H9 (cell line): ENCODE results near the gene PIGL. TPM values are rescaled to one million over a fixed set of nuclear protein-coding genes. Genes with fewer than 3 reads are reported as not detected.

Source experiments
- DNase-seq: peaks from one replicate; pipeline ENCODE4 v3.0.0-alpha.2; 2017
- H2AFZ ChIP-seq: one replicate; pipeline ENCODE4 v1.6.1; 2013; ENCODE audit warnings: mild to moderate bottlenecking, low read length, control low read depth, moderate library complexity
- H2AK5ac ChIP-seq: 2 replicates; pipeline ENCODE4 v1.6.1; 2013; ENCODE audit warnings: low read length, control low read depth, mixed read lengths; ENCODE audit not compliant: insufficient read length
- H2BK120ac ChIP-seq: one replicate; pipeline ENCODE4 v1.6.1; 2013; ENCODE audit warnings: low read depth, mild to moderate bottlenecking, low read length, control low read depth, inconsistent platforms; ENCODE audit not compliant: poor library complexity, severe bottlenecking
- H2BK12ac ChIP-seq: 2 replicates; pipeline ENCODE4 v1.6.1; 2013; ENCODE audit warnings: low read length, control low read depth, mixed read lengths, low read depth; ENCODE audit not compliant: insufficient read length
- H2BK15ac ChIP-seq: 2 replicates; pipeline ENCODE4 v1.6.1; 2013; ENCODE audit warnings: low read depth, low read length, control low read depth
- H2BK20ac ChIP-seq: one replicate; pipeline ENCODE4 v1.6.1; 2013; ENCODE audit warnings: low read depth, mild to moderate bottlenecking, low read length, control low read depth, inconsistent platforms; ENCODE audit not compliant: poor library complexity, severe bottlenecking
- H2BK5ac ChIP-seq: 2 replicates; pipeline ENCODE4 v1.6.1; 2013; ENCODE audit warnings: low read length, control low read depth, mixed read lengths; ENCODE audit not compliant: insufficient read length
- H3K14ac ChIP-seq: 2 replicates; pipeline ENCODE4 v1.6.1; 2013; ENCODE audit warnings: low read length, control low read depth; ENCODE audit not compliant: insufficient read depth
- H3K18ac ChIP-seq: 2 replicates; pipeline ENCODE4 v1.6.1; 2013; ENCODE audit warnings: low read depth, mild to moderate bottlenecking, mixed read lengths, low read length, control low read depth; ENCODE audit not compliant: insufficient read length
- H3K23ac ChIP-seq: 2 replicates; pipeline ENCODE4 v1.6.1; 2013; ENCODE audit warnings: low read length, control low read depth, mixed read lengths, low read depth; ENCODE audit not compliant: insufficient read length
- H3K23me2 ChIP-seq: 2 replicates; pipeline ENCODE4 v1.6.1; 2013; ENCODE audit warnings: low read depth, mild to moderate bottlenecking, mixed read lengths, low read length, control low read depth; ENCODE audit not compliant: insufficient read length, poor library complexity, severe bottlenecking
- H3K27ac ChIP-seq: 2 replicates; pipeline ENCODE4 v1.5.1; 2013; ENCODE audit warnings: low read length, control low read depth, mixed read lengths, low read depth; ENCODE audit not compliant: insufficient read length
- H3K27me3 ChIP-seq: 2 replicates; pipeline ENCODE4 v1.6.1; 2013; ENCODE audit warnings: low read length, control low read depth, inconsistent platforms; ENCODE audit not compliant: insufficient read depth
- H3K4ac ChIP-seq: 2 replicates; pipeline ENCODE4 v1.6.1; 2013; ENCODE audit warnings: low read depth, mild to moderate bottlenecking, control low read depth, inconsistent platforms, low read length, moderate library complexity
- H3K4me1 ChIP-seq: 2 replicates; pipeline ENCODE4 v1.6.1; 2013; ENCODE audit warnings: low read length, control low read depth, inconsistent platforms; ENCODE audit not compliant: insufficient read depth
- H3K4me2 ChIP-seq: 2 replicates; pipeline ENCODE4 v1.6.1; 2013; ENCODE audit warnings: low read length, control low read depth, mixed read lengths; ENCODE audit not compliant: insufficient read length, insufficient read depth
- H3K56ac ChIP-seq: 2 replicates; pipeline ENCODE4 v1.6.1; 2013; ENCODE audit warnings: low read depth, mild to moderate bottlenecking, mixed read lengths, low read length, control low read depth; ENCODE audit not compliant: insufficient read length
- H3K79me1 ChIP-seq: 2 replicates; pipeline ENCODE4 v1.6.1; 2013; ENCODE audit warnings: low read depth, mild to moderate bottlenecking, moderate library complexity, low read length, control low read depth, inconsistent platforms; ENCODE audit not compliant: insufficient read depth, poor library complexity, severe bottlenecking
- H3K79me2 ChIP-seq: 2 replicates; pipeline ENCODE4 v1.6.1; 2013; ENCODE audit warnings: low read length, control low read depth, inconsistent platforms; ENCODE audit not compliant: insufficient read depth
- H3K9ac ChIP-seq: 2 replicates; pipeline ENCODE4 v1.6.1; 2013; ENCODE audit warnings: low read length, control low read depth, mixed read lengths; ENCODE audit not compliant: insufficient read length; ENCODE audit errors: extremely low read depth
- H3K9me3 ChIP-seq: one replicate; pipeline ENCODE4 v1.6.1; 2013; ENCODE audit warnings: low read depth, low read length, inconsistent platforms; ENCODE audit not compliant: control insufficient read depth
- H3T11ph ChIP-seq: one replicate; pipeline ENCODE4 v1.6.1; 2013; ENCODE audit warnings: mild to moderate bottlenecking, low read length, control low read depth, inconsistent platforms
- H4K20me1 ChIP-seq: one replicate; pipeline ENCODE4 v1.6.1; 2013; ENCODE audit not compliant: control insufficient read depth, insufficient read length, insufficient read depth
- H4K5ac ChIP-seq: 2 replicates; pipeline ENCODE4 v1.6.1; 2013; ENCODE audit warnings: low read depth, mild to moderate bottlenecking, mixed read lengths, low read length, control low read depth; ENCODE audit not compliant: insufficient read length
- H4K8ac ChIP-seq: replicated peaks from 2 replicates; pipeline ENCODE4 v1.6.1; 2013; ENCODE audit warnings: low read length, control low read depth, mixed read lengths, low read depth; ENCODE audit not compliant: insufficient read length
- H4K91ac ChIP-seq: 2 replicates; pipeline ENCODE4 v1.6.1; 2013; ENCODE audit warnings: low read depth, mild to moderate bottlenecking, moderate library complexity, mixed read lengths, low read length, control low read depth; ENCODE audit not compliant: insufficient read length
- H3K27ac Mint-ChIP-seq, 3 experiments: 2 replicates in 2 of 3; 3 replicates in 1 of 3; pipeline ENCODE4 v1.8.0; 2020 to 2021; ENCODE audit warnings: mixed read lengths in 3 of 3, mild to moderate bottlenecking in 1 of 3, moderate library complexity in 1 of 3
- H3K27me3 Mint-ChIP-seq: 2 replicates; pipeline ENCODE4 v1.8.0; 2021; ENCODE audit warnings: low read depth, mild to moderate bottlenecking, moderate library complexity, mixed read lengths
- H3K36me3 Mint-ChIP-seq, 3 experiments: 2 replicates in 2 of 3; 3 replicates in 1 of 3; pipeline ENCODE4 v1.8.0; 2020 to 2021; ENCODE audit warnings: low read depth in 3 of 3, mixed read lengths in 3 of 3; ENCODE audit not compliant: insufficient read depth in 1 of 3
- H3K4me1 Mint-ChIP-seq, 2 experiments: 2 replicates each; pipeline ENCODE4 v1.8.0; 2020; ENCODE audit warnings: mixed read lengths in 2 of 2
- H3K4me3 Mint-ChIP-seq, 2 experiments: 2 replicates in 1 of 2; 3 replicates in 1 of 2; pipeline ENCODE4 v1.8.0; 2020 to 2021; ENCODE audit warnings: mild to moderate bottlenecking in 2 of 2, mixed read lengths in 2 of 2, moderate library complexity in 1 of 2
- H3K9me3 Mint-ChIP-seq, 2 experiments: 2 replicates in 1 of 2; 3 replicates in 1 of 2; pipeline ENCODE4 v1.8.0; 2020; ENCODE audit warnings: mild to moderate bottlenecking in 2 of 2, mixed read lengths in 2 of 2, moderate library complexity in 1 of 2
- WGBS: extraction: QIAGEN DNeasy Blood & Tissue Kit; methylation state at CpG from one replicate; pipeline ENCODE4 v1.1.7; 2013; ENCODE audit warnings: missing lambda C conversion rate, low lambda C conversion rate, mixed read lengths; ENCODE audit not compliant: insufficient read length; ENCODE audit errors: extremely low coverage; 5-methylcytosine and 5-hydroxymethylcytosine counted together
- total RNA-seq: library from RNA; stranded (reverse); gene quantifications from 2 replicates; pipeline ENCODE4 v1.2.1, GENCODE V29; 2021
- TF ChIP-seq, protein P1 (sequence below): fragments of 200-600 bp; sonication (generic); conservative IDR thresholded peaks from 3 replicates; pipeline ENCODE4 v1.8.0; 2021; ENCODE audit warnings: antibody characterized with exemption, mild to moderate bottlenecking

Gene PIGL
- total RNA-seq, 1 experiment from 2014 or later, result 21.6 TPM

- H2BK12ac ChIP-seq, result no peak overlapping the region
- H4K8ac ChIP-seq, result no peak overlapping the region
- H3K9ac ChIP-seq, result no peak overlapping the region
Observed at GRCh38 chr17:16286947-16287562, 70.0 kb downstream of the PIGL start.

More at GRCh38 chr17:16286947-16287562, 70.0 kb downstream of the PIGL start:
- Histone ChIP-seq H3K56ac (no peak overlapping the region), H3K23me2 (no peaks in the 10 kb centered on the region), H3K9me3 (no peaks in the 10 kb centered on the region), H3K79me1 (no peaks in the 10 kb centered on the region), H2BK5ac (no peak overlapping the region), H3K4ac (no peak overlapping the region), H2AFZ (no peak overlapping the region), H3T11ph (no peak overlapping the region), H3K27me3 (no peaks in the 10 kb centered on the region; the same call in 1 of the 2 replicates), H2BK15ac (no peak overlapping the region), H3K4me2 (no peak overlapping the region), H4K20me1 (no peaks in the 10 kb centered on the region), H4K91ac (no peak overlapping the region), H3K14ac (no peak overlapping the region), H3K79me2 (no peaks in the 10 kb centered on the region), H4K5ac (no peak overlapping the region), H3K23ac (no peak overlapping the region), H3K4me1 (peaks cover 2% of the 10 kb centered on the region; the same call in 1 of the 2 replicates), H3K27ac (no peak overlapping the region), H2BK120ac (no peak overlapping the region), H2AK5ac (no peak overlapping the region), H2BK20ac (peak overlapping the region; percentile 32), H3K18ac (no peak overlapping the region)
- DNase-seq, result peak; percentile 37
- TF ChIP-seq, protein P1, sequence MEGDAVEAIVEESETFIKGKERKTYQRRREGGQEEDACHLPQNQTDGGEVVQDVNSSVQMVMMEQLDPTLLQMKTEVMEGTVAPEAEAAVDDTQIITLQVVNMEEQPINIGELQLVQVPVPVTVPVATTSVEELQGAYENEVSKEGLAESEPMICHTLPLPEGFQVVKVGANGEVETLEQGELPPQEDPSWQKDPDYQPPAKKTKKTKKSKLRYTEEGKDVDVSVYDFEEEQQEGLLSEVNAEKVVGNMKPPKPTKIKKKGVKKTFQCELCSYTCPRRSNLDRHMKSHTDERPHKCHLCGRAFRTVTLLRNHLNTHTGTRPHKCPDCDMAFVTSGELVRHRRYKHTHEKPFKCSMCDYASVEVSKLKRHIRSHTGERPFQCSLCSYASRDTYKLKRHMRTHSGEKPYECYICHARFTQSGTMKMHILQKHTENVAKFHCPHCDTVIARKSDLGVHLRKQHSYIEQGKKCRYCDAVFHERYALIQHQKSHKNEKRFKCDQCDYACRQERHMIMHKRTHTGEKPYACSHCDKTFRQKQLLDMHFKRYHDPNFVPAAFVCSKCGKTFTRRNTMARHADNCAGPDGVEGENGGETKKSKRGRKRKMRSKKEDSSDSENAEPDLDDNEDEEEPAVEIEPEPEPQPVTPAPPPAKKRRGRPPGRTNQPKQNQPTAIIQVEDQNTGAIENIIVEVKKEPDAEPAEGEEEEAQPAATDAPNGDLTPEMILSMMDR, result peak; percentile 39
- peaks cover 16 to 19% of the 10 kb centered on the region in 2 experiments for H3K4me1 Mint-ChIP-seq
- H3K4me3 Mint-ChIP-seq, result peak overlapping the region in 1 of 2 experiments; percentile 15; a peak in 2 of 5 replicates
- peaks cover 0 to 4% (median 0%) of the 10 kb centered on the region in 3 experiments; a peak in 2 of 7 replicates for H3K36me3 Mint-ChIP-seq
- WGBS, result no CpG with 5 or more reads among the region's 10 CpGs
- peaks cover 23% of the 10 kb centered on the region for H3K27me3 Mint-ChIP-seq
- H3K27ac Mint-ChIP-seq, result peak overlapping the region in 1 of 3 experiments; percentile 49; a peak in 1 of 7 replicates
- H3K9me3 Mint-ChIP-seq, result no peaks in the 10 kb centered on the region
